Measurements from ENCODE around the gene DENND1A.

Gene DENND1A

DNA sequence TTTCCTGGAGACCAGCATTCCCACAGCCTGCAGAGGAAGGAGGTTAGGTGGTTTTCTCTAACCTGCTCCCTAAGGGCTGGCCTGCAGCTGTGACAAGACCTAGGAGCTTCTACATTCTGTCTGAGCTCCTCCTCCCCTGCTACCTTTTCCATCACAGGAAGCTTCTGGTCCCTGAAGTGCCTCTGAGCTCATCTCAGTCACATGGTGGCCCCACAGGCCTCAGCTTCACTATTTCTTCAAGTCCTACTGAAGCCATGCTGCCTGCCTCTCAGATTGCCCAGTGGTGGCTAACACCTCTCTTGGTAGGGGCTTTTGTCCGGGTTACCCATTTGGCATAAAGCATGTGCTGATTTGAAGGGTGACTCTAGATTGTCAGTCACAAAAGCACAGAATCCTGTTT is 314.5 kb downstream of the DENND1A start:
- Histone ChIP-seq H3K4me1 (ENCODE audit: control insufficient read depth, insufficient read depth, low read length) (no peaks in the 10 kb centered on the region), H3K27ac (ENCODE audit: low read length) (no peak overlapping the region), H3K36me3 (ENCODE audit: control insufficient read depth in 2 of 2, insufficient read depth in 2 of 2, low read length in 2 of 2) (no peaks in the 10 kb centered on the region), H3K4me3 (ENCODE audit: low read length in 2 of 2) (no peak overlapping the region), H3K27me3 (ENCODE audit: control insufficient read depth in 1 of 2, insufficient read depth in 2 of 2, low read length in 2 of 2) (no peaks in the 10 kb centered on the region), H3K9ac (ENCODE audit: low read length in 2 of 2) (no peak overlapping the region), H3K9me3 (ENCODE audit: control insufficient read depth in 2 of 2, low read length in 2 of 2) (no peaks in the 10 kb centered on the region)

DNA sequence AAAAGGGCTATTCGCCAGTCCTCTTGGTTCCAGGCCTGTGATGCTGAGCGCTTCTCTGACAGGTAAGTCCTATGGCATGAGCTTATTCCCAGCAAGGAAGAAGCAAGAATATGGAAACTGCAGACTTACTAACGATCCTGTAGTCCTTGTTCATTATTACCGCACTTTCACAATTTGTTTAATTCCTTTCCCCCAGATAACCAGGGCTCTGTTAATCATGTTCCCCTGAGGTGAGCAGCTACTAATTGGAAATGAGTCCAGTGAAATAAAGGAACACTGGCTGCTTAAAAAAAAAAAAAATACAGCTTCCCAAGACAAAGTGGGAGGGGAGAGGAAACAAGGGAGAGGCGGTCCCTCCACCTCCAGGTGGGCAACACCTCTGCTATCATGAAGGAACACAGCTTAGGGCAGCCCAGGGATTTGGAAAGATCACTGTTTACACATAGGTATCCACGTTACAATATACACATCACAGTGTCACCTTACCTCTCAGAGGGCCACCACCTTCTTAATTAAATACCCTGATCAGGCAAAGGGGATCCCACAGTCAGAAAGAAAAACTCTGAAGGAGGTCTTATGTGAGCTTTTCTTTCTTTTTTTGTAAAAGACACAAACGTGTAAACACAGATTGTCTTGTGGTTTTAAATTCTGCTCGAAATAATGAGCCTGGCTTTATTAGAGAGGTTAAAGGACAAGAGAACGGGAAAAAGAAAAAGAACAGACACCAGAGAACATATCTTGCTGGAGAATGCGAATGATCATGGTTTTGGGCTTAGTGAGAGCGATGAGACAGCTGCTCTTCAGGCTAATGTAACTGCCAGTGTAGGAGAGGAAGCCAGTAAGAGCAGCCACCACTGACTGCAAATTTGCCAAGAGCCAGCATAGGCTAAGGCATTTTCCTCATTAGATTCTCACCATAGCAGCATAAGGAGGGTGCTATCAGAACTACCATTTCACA is 315.3 kb downstream of the DENND1A start:
- H3K36me3 ChIP-seq (ENCODE audit: control insufficient read depth in 2 of 2, insufficient read depth in 2 of 2, low read length in 2 of 2), result no peaks in the 10 kb centered on the region
- no peak overlapping the region for H3K4me3 ChIP-seq (ENCODE audit: low read length in 2 of 2)
- H3K9me3 ChIP-seq (ENCODE audit: control insufficient read depth in 2 of 2, low read length in 2 of 2), result no peaks in the 10 kb centered on the region
- H3K27me3 ChIP-seq (ENCODE audit: control insufficient read depth in 1 of 2, insufficient read depth in 2 of 2, low read length in 2 of 2), result no peaks in the 10 kb centered on the region
- H3K4me1 ChIP-seq (ENCODE audit: control insufficient read depth, insufficient read depth, low read length), result no peaks in the 10 kb centered on the region
- no peak overlapping the region for H3K27ac ChIP-seq (ENCODE audit: low read length)
- H3K9ac ChIP-seq (ENCODE audit: low read length in 2 of 2), result no peak overlapping the region

DNA sequence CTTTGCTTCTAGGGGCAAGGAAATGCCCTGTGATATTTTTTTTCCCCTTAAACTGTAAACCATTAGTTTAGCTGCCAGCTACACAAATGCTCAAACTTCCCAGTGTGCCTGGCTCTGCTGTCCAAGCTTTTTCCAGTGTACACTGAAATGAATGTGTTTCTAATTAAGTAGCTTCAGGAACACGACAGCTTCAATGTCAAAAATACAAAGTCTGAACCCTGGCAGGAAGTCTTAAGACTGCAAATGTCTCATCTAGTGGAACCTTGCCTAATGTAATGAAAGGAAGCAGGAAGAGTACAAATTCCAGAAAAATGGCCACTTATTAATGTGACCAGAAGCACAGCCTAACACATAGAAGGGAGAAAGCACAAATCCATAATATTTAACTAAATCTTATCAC is 318.7 kb downstream of the DENND1A start:
- Histone ChIP-seq H3K36me3 (ENCODE audit: control insufficient read depth in 2 of 2, insufficient read depth in 2 of 2, low read length in 2 of 2) (peaks cover 0 to 2% of the 10 kb centered on the region in 2 donors), H3K27ac (ENCODE audit: low read length) (no peak overlapping the region), H3K9me3 (ENCODE audit: control insufficient read depth in 2 of 2, low read length in 2 of 2) (no peaks in the 10 kb centered on the region), H3K4me1 (ENCODE audit: control insufficient read depth, insufficient read depth, low read length) (no peaks in the 10 kb centered on the region), H3K27me3 (ENCODE audit: control insufficient read depth in 1 of 2, insufficient read depth in 2 of 2, low read length in 2 of 2) (no peaks in the 10 kb centered on the region), H3K4me3 (ENCODE audit: low read length in 2 of 2) (no peak overlapping the region), H3K9ac (ENCODE audit: low read length in 2 of 2) (no peak overlapping the region)

- Histone ChIP-seq H3K4me3 (ENCODE audit: low read length in 2 of 2) (no peak overlapping the region), H3K9ac (ENCODE audit: low read length in 2 of 2) (no peak overlapping the region), H3K36me3 (ENCODE audit: control insufficient read depth in 2 of 2, insufficient read depth in 2 of 2, low read length in 2 of 2) (peaks cover 0 to 2% of the 10 kb centered on the region in 2 donors), H3K9me3 (ENCODE audit: control insufficient read depth in 2 of 2, low read length in 2 of 2) (no peaks in the 10 kb centered on the region), H3K4me1 (ENCODE audit: control insufficient read depth, insufficient read depth, low read length) (no peaks in the 10 kb centered on the region), H3K27me3 (ENCODE audit: control insufficient read depth in 1 of 2, insufficient read depth in 2 of 2, low read length in 2 of 2) (no peaks in the 10 kb centered on the region), H3K27ac (ENCODE audit: low read length) (no peak overlapping the region)
Observed at GRCh38 chr9:123609844-123610243, 320.1 kb downstream of the DENND1A start.

DNA sequence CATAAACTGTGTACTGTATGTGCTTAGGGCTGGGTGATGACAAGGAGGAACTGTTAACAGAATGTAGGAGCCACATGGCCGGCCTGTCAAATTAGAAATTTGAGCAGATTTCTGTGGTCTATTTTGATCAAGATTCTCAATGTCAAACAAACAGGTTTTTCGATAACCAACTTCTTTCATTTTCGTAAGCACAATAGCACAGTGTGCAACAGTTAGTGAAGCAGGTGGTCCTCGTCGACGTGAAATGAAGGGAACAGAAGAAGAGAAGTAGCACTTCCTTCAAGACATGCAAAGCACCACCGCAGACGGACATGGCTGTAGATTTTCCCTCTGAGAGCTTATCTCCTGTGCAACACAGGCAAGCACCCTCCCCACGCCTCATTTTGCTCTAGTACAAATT is 321.8 kb downstream of the DENND1A start:
- no peak overlapping the region for H3K27ac ChIP-seq (ENCODE audit: low read length)
- H3K27me3 ChIP-seq (ENCODE audit: control insufficient read depth in 1 of 2, insufficient read depth in 2 of 2, low read length in 2 of 2), result no peaks in the 10 kb centered on the region
- H3K4me3 ChIP-seq (ENCODE audit: low read length in 2 of 2), result no peak overlapping the region
- H3K9me3 ChIP-seq (ENCODE audit: control insufficient read depth in 2 of 2, low read length in 2 of 2), result no peaks in the 10 kb centered on the region
- H3K4me1 ChIP-seq (ENCODE audit: control insufficient read depth, insufficient read depth, low read length), result no peaks in the 10 kb centered on the region
- H3K36me3 ChIP-seq (ENCODE audit: control insufficient read depth in 2 of 2, insufficient read depth in 2 of 2, low read length in 2 of 2), result peaks cover 0 to 2% of the 10 kb centered on the region in 2 donors
- H3K9ac ChIP-seq (ENCODE audit: low read length in 2 of 2), result no peak overlapping the region

- no peaks in the 10 kb centered on the region for H3K27me3 ChIP-seq (ENCODE audit: control insufficient read depth in 1 of 2, insufficient read depth in 2 of 2, low read length in 2 of 2)
- no peaks in the 10 kb centered on the region for H3K9me3 ChIP-seq (ENCODE audit: control insufficient read depth in 2 of 2, low read length in 2 of 2)
- no peak overlapping the region for H3K4me3 ChIP-seq (ENCODE audit: low read length in 2 of 2)
- H3K9ac ChIP-seq (ENCODE audit: low read length in 2 of 2), result no peak overlapping the region
- H3K4me1 ChIP-seq (ENCODE audit: control insufficient read depth, insufficient read depth, low read length), result no peaks in the 10 kb centered on the region
- H3K27ac ChIP-seq (ENCODE audit: low read length), result no peak overlapping the region
- peaks cover 0 to 2% of the 10 kb centered on the region in 2 donors for H3K36me3 ChIP-seq (ENCODE audit: control insufficient read depth in 2 of 2, insufficient read depth in 2 of 2, low read length in 2 of 2)
Observed at GRCh38 chr9:123607479-123607878, 322.4 kb downstream of the DENND1A start.

DNA sequence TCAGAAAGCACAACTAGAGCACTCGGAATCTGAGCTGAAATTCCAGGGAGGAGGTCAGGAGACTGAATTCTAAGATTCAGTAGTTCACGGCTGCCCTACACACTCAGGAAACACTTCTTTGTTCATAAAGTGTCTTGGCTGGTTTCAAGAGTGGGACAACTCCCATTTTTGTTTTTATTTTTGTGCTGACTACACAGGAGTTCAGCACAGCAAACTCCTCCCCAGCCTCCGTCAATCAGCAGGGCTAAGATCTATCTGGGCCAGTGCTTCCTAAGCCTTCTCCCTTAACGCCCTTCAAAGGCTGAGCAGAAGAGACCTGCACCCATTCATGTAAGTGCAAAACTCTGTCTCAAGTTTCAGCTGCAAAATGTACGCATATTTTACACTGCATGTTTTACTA is 323.8 kb downstream of the DENND1A start:
- Histone ChIP-seq H3K4me1 (ENCODE audit: control insufficient read depth, insufficient read depth, low read length) (no peaks in the 10 kb centered on the region), H3K27me3 (ENCODE audit: control insufficient read depth in 1 of 2, insufficient read depth in 2 of 2, low read length in 2 of 2) (no peaks in the 10 kb centered on the region), H3K9me3 (ENCODE audit: control insufficient read depth in 2 of 2, low read length in 2 of 2) (no peaks in the 10 kb centered on the region), H3K27ac (ENCODE audit: low read length) (no peak overlapping the region), H3K36me3 (ENCODE audit: control insufficient read depth in 2 of 2, insufficient read depth in 2 of 2, low read length in 2 of 2) (peaks cover 0 to 2% of the 10 kb centered on the region in 2 donors), H3K4me3 (ENCODE audit: low read length in 2 of 2) (no peak overlapping the region), H3K9ac (ENCODE audit: low read length in 2 of 2) (no peak overlapping the region)

- Histone ChIP-seq H3K27me3 (ENCODE audit: control insufficient read depth in 1 of 2, insufficient read depth in 2 of 2, low read length in 2 of 2) (no peaks in the 10 kb centered on the region), H3K27ac (ENCODE audit: low read length) (no peak overlapping the region), H3K36me3 (ENCODE audit: control insufficient read depth in 2 of 2, insufficient read depth in 2 of 2, low read length in 2 of 2) (peaks cover 0 to 2% of the 10 kb centered on the region in 2 donors), H3K4me1 (ENCODE audit: control insufficient read depth, insufficient read depth, low read length) (no peaks in the 10 kb centered on the region), H3K9ac (ENCODE audit: low read length in 2 of 2) (no peak overlapping the region), H3K9me3 (ENCODE audit: control insufficient read depth in 2 of 2, low read length in 2 of 2) (no peaks in the 10 kb centered on the region), H3K4me3 (ENCODE audit: low read length in 2 of 2) (no peak overlapping the region)
Observed at GRCh38 chr9:123605286-123605685, 324.6 kb downstream of the DENND1A start.

DNA sequence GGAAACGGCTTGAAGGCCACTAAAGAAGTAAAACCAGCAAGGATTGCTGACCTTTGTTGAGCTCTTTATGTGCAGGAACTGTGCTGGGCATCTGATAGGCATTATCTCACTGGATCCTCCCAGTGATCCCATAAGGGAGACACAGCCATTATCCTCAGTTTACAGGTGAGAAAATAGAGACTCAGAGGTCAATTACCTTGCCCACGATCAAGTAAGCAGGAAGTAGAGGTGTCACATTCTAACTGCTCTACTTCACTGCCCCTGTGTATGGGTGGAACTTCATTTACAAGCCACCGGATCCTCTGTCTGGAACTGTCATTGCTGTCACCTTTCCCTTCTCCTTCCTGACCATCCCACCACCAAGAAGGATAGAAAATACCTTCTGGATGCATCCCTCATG is 325.1 kb downstream of the DENND1A start:
- Histone ChIP-seq H3K9me3 (ENCODE audit: control insufficient read depth in 2 of 2, low read length in 2 of 2) (no peaks in the 10 kb centered on the region), H3K4me1 (ENCODE audit: control insufficient read depth, insufficient read depth, low read length) (no peaks in the 10 kb centered on the region), H3K4me3 (ENCODE audit: low read length in 2 of 2) (no peak overlapping the region), H3K9ac (ENCODE audit: low read length in 2 of 2) (no peak overlapping the region), H3K36me3 (ENCODE audit: control insufficient read depth in 2 of 2, insufficient read depth in 2 of 2, low read length in 2 of 2) (peaks cover 0 to 2% of the 10 kb centered on the region in 2 donors), H3K27me3 (ENCODE audit: control insufficient read depth in 1 of 2, insufficient read depth in 2 of 2, low read length in 2 of 2) (no peaks in the 10 kb centered on the region), H3K27ac (ENCODE audit: low read length) (no peak overlapping the region)

GRCh38 chr9:123601828-123602227 is 328.1 kb downstream of the DENND1A start:
- no peak overlapping the region for H3K4me3 ChIP-seq (ENCODE audit: low read length in 2 of 2)
- H3K9me3 ChIP-seq (ENCODE audit: control insufficient read depth in 2 of 2, low read length in 2 of 2), result no peaks in the 10 kb centered on the region
- no peak overlapping the region for H3K27ac ChIP-seq (ENCODE audit: low read length)
- no peaks in the 10 kb centered on the region for H3K36me3 ChIP-seq (ENCODE audit: control insufficient read depth in 2 of 2, insufficient read depth in 2 of 2, low read length in 2 of 2)
- H3K27me3 ChIP-seq (ENCODE audit: control insufficient read depth in 1 of 2, insufficient read depth in 2 of 2, low read length in 2 of 2), result no peaks in the 10 kb centered on the region
- no peak overlapping the region for H3K9ac ChIP-seq (ENCODE audit: low read length in 2 of 2)
- no peaks in the 10 kb centered on the region for H3K4me1 ChIP-seq (ENCODE audit: control insufficient read depth, insufficient read depth, low read length)

DNA sequence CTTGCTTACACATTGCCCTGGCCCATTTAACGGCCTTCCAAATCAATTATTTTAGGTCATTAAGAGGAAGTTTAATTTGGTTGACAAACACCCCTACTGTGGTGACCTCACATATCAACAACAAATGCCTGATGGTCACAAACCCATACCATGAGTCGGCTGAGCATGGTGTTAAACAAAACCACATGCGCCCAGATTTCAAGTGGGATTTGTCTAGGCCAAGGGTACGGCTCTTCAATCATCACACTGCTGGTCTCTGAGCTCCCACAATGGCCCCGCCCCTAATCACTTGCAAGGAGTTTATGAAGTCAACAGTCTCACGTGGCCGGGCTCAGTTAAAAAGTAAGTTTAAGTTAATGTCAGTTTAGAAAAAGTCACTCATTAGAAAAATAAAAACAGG is 330.1 kb downstream of the DENND1A start:
- Histone ChIP-seq H3K27ac (ENCODE audit: low read length) (no peak overlapping the region), H3K36me3 (ENCODE audit: control insufficient read depth in 2 of 2, insufficient read depth in 2 of 2, low read length in 2 of 2) (no peaks in the 10 kb centered on the region), H3K4me3 (ENCODE audit: low read length in 2 of 2) (no peak overlapping the region), H3K9ac (ENCODE audit: low read length in 2 of 2) (no peak overlapping the region), H3K9me3 (ENCODE audit: control insufficient read depth in 2 of 2, low read length in 2 of 2) (no peaks in the 10 kb centered on the region), H3K27me3 (ENCODE audit: control insufficient read depth in 1 of 2, insufficient read depth in 2 of 2, low read length in 2 of 2) (no peaks in the 10 kb centered on the region), H3K4me1 (ENCODE audit: control insufficient read depth, insufficient read depth, low read length) (no peaks in the 10 kb centered on the region)
